ENCODE results near the gene TAF4B.

- TF ChIP-seq EZH2 (IDR thresholded peaks at IDR 0.05; ENCODE audit: insufficient read depth, poor library complexity, severe bottlenecking) (no peak), EZH2phosphoT487 (IDR thresholded peaks at IDR 0.05; ENCODE audit: insufficient read depth, low read depth) (no peak)
Observed at GRCh38 chr18:26325771-26326170, 99.5 kb downstream of the TAF4B start.
